ENCODE measurements around the gene TRMT11.

GRCh38 chr6:125983246-125983945 is 2.9 kb upstream of the TRMT11 start:
- TF ChIP-seq CTCF (conservative IDR thresholded peaks at IDR 0.05) (no peak), EZH2 (IDR thresholded peaks at IDR 0.05; ENCODE audit: low read depth) (no peak)

All from PC-9 (cell line).